AG04449 (cell line): Measurements from ENCODE around the gene GSTT2.
"Not testable (repeated sequence)": the region's sequence is repeated elsewhere in the genome, so short reads cannot be mapped to it uniquely, and the experiment has no call there.

Experiments used
- CTCF ChIA-PET: fragments of 350-600 bp; formaldehyde crosslinking; extraction: SDS; loops from one replicate; lab custom pipeline; 2021; ENCODE audit warnings: antibody characterized with exemption; lab: Yijun Ruan, JAX
- POLR2A ChIA-PET: fragments of 400-600, 350-600 bp; formaldehyde crosslinking; extraction: SDS; loops from one replicate; lab custom pipeline; 2020; ENCODE audit warnings: antibody characterized with exemption, inconsistent platforms; lab: Yijun Ruan, JAX
- DNase-seq: peaks from one replicate; pipeline ENCODE4 v3.0.0-alpha.2; 2010; ENCODE audit warnings: low read depth, low spot score
- H3K4me3 ChIP-seq: 2 replicates; pipeline ENCODE4 v1.5.1; 2011; ENCODE audit warnings: low read depth, mild to moderate bottlenecking, control low read depth, low read length
- CTCF ChIP-seq: IDR thresholded peaks from one replicate; pipeline ENCODE4 v1.5.1; 2011; ENCODE audit warnings: mild to moderate bottlenecking, moderate library complexity, low read length, control low read depth, inconsistent platforms; ENCODE audit not compliant: insufficient read depth; ENCODE audit errors: missing control alignments

The GSTT2 gene

GRCh38 chr22:23956301-23956900, 23.5 kb upstream of the GSTT2 start:
- DNase-seq = peak; percentile 3
- H3K4me3 ChIP-seq, POLR2A ChIA-PET: not testable (repeated sequence)
- TF ChIP-seq CTCF = peak; percentile 71
- CTCF ChIA-PET = interaction anchor here (0.6 to 1.7 kb wide), 12 partner anchors 9 to 187 kb away, joined by 3 to 23 read pairs (median 5); partner anchors contain the start of genes MIF and SLC2A11

- POLR2A ChIA-PET, CTCF ChIA-PET, DNase-seq: not testable (repeated sequence)
- peak within 1 kb of the TSS; percentile 46 for H3K4me3 ChIP-seq
Observed at GRCh38 chr22:23961084-23961771, 18.7 kb upstream of the GSTT2 start, which contains the start of gene GSTT2B. Gene GSTT2B, minus strand, starts transcription at chr22:23961195. Its CDS starts 64 bp downstream, at chr22:23961131.

- H3K4me3 ChIP-seq, POLR2A ChIA-PET, DNase-seq, CTCF ChIA-PET: not testable (repeated sequence)
Observed at GRCh38 chr22:23966094-23966493, 13.8 kb upstream of the GSTT2 start.

- DNase-seq, H3K4me3 ChIP-seq, POLR2A ChIA-PET, CTCF ChIA-PET: not testable (repeated sequence)
Observed at GRCh38 chr22:23966568-23966967, 13.4 kb upstream of the GSTT2 start, which contains the start of gene DDTL. Gene DDTL, plus strand, starts transcription at chr22:23966888. Its CDS starts 27 bp downstream, at chr22:23966915.

GRCh38 chr22:23969071-23969470, 10.9 kb upstream of the GSTT2 start:
- no peak for DNase-seq
- TF ChIP-seq CTCF = no peak
- ChIA-PET CTCF (no interaction called here), POLR2A (no interaction called here)
- H3K4me3 ChIP-seq = no peak overlapping the region

- TF ChIP-seq CTCF = no peak
- ChIA-PET POLR2A (no interaction called here), CTCF (no interaction called here)
- no peak overlapping the region for H3K4me3 ChIP-seq
- no peak for DNase-seq
Observed at GRCh38 chr22:23970201-23970641, 9.7 kb upstream of the GSTT2 start.

- no peak for TF ChIP-seq CTCF
- POLR2A ChIA-PET = interaction anchor here (0.9 kb wide), 1 partner anchor 57 kb away, joined by 3 read pairs; no protein-coding TSS in a partner anchor
- DNase-seq = no peak
- H3K4me3 ChIP-seq = no peak overlapping the region
- CTCF ChIA-PET = no interaction called here
Observed at GRCh38 chr22:23970816-23971486, 9.0 kb upstream of the GSTT2 start.

- CTCF ChIA-PET, POLR2A ChIA-PET, DNase-seq, H3K4me3 ChIP-seq: not testable (repeated sequence)
Observed at GRCh38 chr22:23971927-23972326, 8.0 kb upstream of the GSTT2 start.

GRCh38 chr22:23974345-23974744, 5.6 kb upstream of the GSTT2 start, which contains the start of gene DDT:
Gene DDT, minus strand, starts transcription at chr22:23974441. Its CDS starts 27 bp downstream, at chr22:23974414.
- POLR2A ChIA-PET, DNase-seq, CTCF ChIA-PET, H3K4me3 ChIP-seq: not testable (repeated sequence)

GRCh38 chr22:23974836-23975352, 5.0 kb upstream of the GSTT2 start:
- CTCF ChIA-PET, H3K4me3 ChIP-seq, POLR2A ChIA-PET, DNase-seq: not testable (repeated sequence)

- CTCF ChIA-PET, POLR2A ChIA-PET, H3K4me3 ChIP-seq, DNase-seq: not testable (repeated sequence)
Observed at GRCh38 chr22:23977304-23977703, 2.6 kb upstream of the GSTT2 start.
